GM21423 (cell line): ENCODE measurements around the gene CXCL16.

ENCODE experiments used
- ATAC-seq: cut with Tn5 transposase; IDR thresholded peaks from one replicate; pipeline ENCODE4 v1.9.1; 2021; ENCODE audit warnings: mild to moderate bottlenecking, moderate library complexity; ENCODE audit not compliant: unreplicated experiment

Gene CXCL16

GRCh38 chr17:4739122-4740024, at the start of gene CXCL16, which contains the start of gene ZMYND15:
CXCL16 (minus strand) TSS chr17:4739928; CDS start chr17:4739339, 589 bp downstream.
ZMYND15 (plus strand) TSS chr17:4739833; CDS start chr17:4740549, 716 bp downstream.
- no peak for ATAC-seq

GRCh38 chr17:4788807-4789700, 49.3 kb upstream of the CXCL16 start, which contains the start of gene GLTPD2:
GLTPD2 (plus strand) TSS chr17:4788964; CDS start chr17:4789012, 48 bp downstream.
- no peak for ATAC-seq

GRCh38 chr17:4788159-4788806, 48.6 kb upstream of the CXCL16 start:
- ATAC-seq, result no peak

GRCh38 chr17:4786516-4786915, 46.8 kb upstream of the CXCL16 start:
- ATAC-seq, result no peak

GRCh38 chr17:4786106-4786511, 46.4 kb upstream of the CXCL16 start, which contains the start of gene VMO1:
VMO1 (minus strand) TSS chr17:4786364; CDS start chr17:4786352, 12 bp downstream.
- ATAC-seq, result no peak

GRCh38 chr17:4785311-4786105, 45.8 kb upstream of the CXCL16 start:
- no peak for ATAC-seq

GRCh38 chr17:4782652-4783051, 42.9 kb upstream of the CXCL16 start:
- no peak for ATAC-seq

GRCh38 chr17:4780325-4780955, 40.7 kb upstream of the CXCL16 start:
- no peak for ATAC-seq

GRCh38 chr17:4777969-4778760, 38.4 kb upstream of the CXCL16 start:
- no peak for ATAC-seq

GRCh38 chr17:4772235-4772613, 32.5 kb upstream of the CXCL16 start:
- no peak for ATAC-seq

GRCh38 chr17:4771519-4772234, 31.9 kb upstream of the CXCL16 start, which contains the start of gene TM4SF5:
TM4SF5 (plus strand) TSS chr17:4771886; CDS start chr17:4771923, 37 bp downstream.
- no peak for ATAC-seq

- ATAC-seq, result no peak
Measured at GRCh38 chr17:4769628-4770027, 29.9 kb upstream of the CXCL16 start.

GRCh38 chr17:4768298-4768697, 28.6 kb upstream of the CXCL16 start:
- ATAC-seq, result no peak

GRCh38 chr17:4766723-4767122, 27.0 kb upstream of the CXCL16 start:
- ATAC-seq, result no peak

GRCh38 chr17:4766201-4766600, 26.5 kb upstream of the CXCL16 start:
- no peak for ATAC-seq

GRCh38 chr17:4764595-4764994, 24.9 kb upstream of the CXCL16 start:
- ATAC-seq, result no peak

GRCh38 chr17:4759776-4760236, 20.1 kb upstream of the CXCL16 start:
- no peak for ATAC-seq

- no peak for ATAC-seq
Measured at GRCh38 chr17:4753392-4753791, 13.7 kb upstream of the CXCL16 start.
